Lung (tissue), 12 donors: Measurements from ENCODE around the gene OBP2B. TPM values are rescaled to one million over a fixed set of nuclear protein-coding genes. Genes with fewer than 3 reads are reported as not detected.
"Not testable (repeated sequence)": the region's sequence is repeated elsewhere in the genome, so short reads cannot be mapped to it uniquely, and the experiment has no call there.

Experiments
- ATAC-seq: fragments of 200-7000 bp; cut with Tn5 transposase; one replicate; pipeline ENCODE4 v1.9.1; 2020; ENCODE audit warnings: moderate number of reproducible peaks; ENCODE audit not compliant: insufficient read depth, low FRiP score
- DNase-seq, 3 donors: peaks; one replicate each; pipeline ENCODE4 v3.0.0-alpha.2; 2013 to 2017
- H3K27ac ChIP-seq, 2 donors: one replicate each; pipeline ENCODE4 v1.5.1; 2013; ENCODE audit warnings: mild to moderate bottlenecking in 2 of 2, moderate library complexity in 2 of 2, control low read depth in 1 of 2, inconsistent platforms in 1 of 2, low read depth in 1 of 2, low read length in 1 of 2
- H3K27me3 ChIP-seq, 3 donors: one replicate each; pipeline ENCODE4 v1.5.1; 2013; ENCODE audit warnings: low read length in 2 of 3; ENCODE audit not compliant: control insufficient read depth in 3 of 3, insufficient read depth in 3 of 3
- H3K36me3 ChIP-seq, 4 donors: one replicate each; pipeline ENCODE4 v1.5.1; 2013; ENCODE audit warnings: low read length in 4 of 4, mild to moderate bottlenecking in 1 of 4, moderate library complexity in 1 of 4; ENCODE audit not compliant: control insufficient read depth in 4 of 4, insufficient read depth in 4 of 4
- H3K4me1 ChIP-seq, 5 donors: one replicate each; pipeline ENCODE4 v1.5.1; 2013; ENCODE audit warnings: low read length in 5 of 5, mild to moderate bottlenecking in 2 of 5, moderate library complexity in 1 of 5; ENCODE audit not compliant: control insufficient read depth in 5 of 5, insufficient read depth in 5 of 5
- H3K4me3 ChIP-seq: one replicate; pipeline ENCODE4 v1.5.1; 2013; ENCODE audit warnings: mild to moderate bottlenecking, control low read depth, moderate library complexity
- H3K9ac ChIP-seq, 2 donors: one replicate each; pipeline ENCODE4 v1.5.1; 2013; ENCODE audit warnings: low read length in 2 of 2, control low read depth in 1 of 2; ENCODE audit not compliant: insufficient read depth in 1 of 2
- H3K9me3 ChIP-seq, 4 donors: one replicate each; pipeline ENCODE4 v1.5.1; 2013; ENCODE audit warnings: low read length in 3 of 4, mild to moderate bottlenecking in 1 of 4, moderate library complexity in 1 of 4; ENCODE audit not compliant: control insufficient read depth in 4 of 4, insufficient read depth in 3 of 4
- WGBS, 2 donors: extraction: QIAGEN DNeasy Blood & Tissue Kit; methylation state at CpG; one replicate each; pipeline ENCODE4 v1.1.7; 2013; 5-methylcytosine and 5-hydroxymethylcytosine counted together
- polyA plus RNA-seq, 2 donors: library from polyadenylated mRNA; stranded (reverse); fragments of 200-250 nt; gene quantifications; one replicate each; pipeline ENCODE4 v1.2.1, GENCODE V29; 2013
- total RNA-seq, 2 donors: library from RNA; depleted of rRNA in 1 of 2; stranded (reverse); fragments of >200 nt in 1 of 2; gene quantifications; one replicate each; pipeline ENCODE4 v1.2.1, GENCODE V29; 2014 to 2021
- TF ChIP-seq, protein P1 (sequence below): IDR thresholded peaks from 2 replicates; pipeline ENCODE4 v1.5.1; 2012; ENCODE audit warnings: mild to moderate bottlenecking; ENCODE audit errors: control extremely low read depth, extremely low read depth
- donor health status: control.
- donor health status: control.
- donor health status: Bipolar disorder and iron deficiency.
- donor health status: healthy.
- donor health status: DM: yes; HTN: yes; CAD: no.

OBP2B gene
- total and polyA plus RNA-seq, 4 donors = not detected

DNA sequence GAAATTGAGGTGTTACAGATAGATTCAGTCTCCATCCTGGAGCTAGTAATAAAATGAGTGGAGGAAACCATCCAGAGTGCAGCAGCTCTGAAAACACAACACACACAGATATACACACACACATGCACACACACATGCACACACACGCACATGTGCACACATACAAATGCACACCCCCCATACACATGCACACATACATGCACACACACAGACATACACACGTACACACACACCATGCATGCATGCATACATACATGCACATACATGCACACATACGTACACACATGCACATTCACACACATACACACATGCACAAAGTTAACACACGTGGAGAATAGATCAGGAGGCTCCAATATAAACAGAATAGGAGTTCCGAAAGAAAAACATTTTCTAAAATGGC lies 21.0 kb upstream of the OBP2B start:
- no peaks in the 10 kb centered on the region for H3K36me3 ChIP-seq
- peaks cover 0 to 2% (median 0%) of the 10 kb centered on the region in 4 donors for H3K9me3 ChIP-seq
- H3K9ac ChIP-seq = no peak overlapping the region
- TF ChIP-seq, protein P1, sequence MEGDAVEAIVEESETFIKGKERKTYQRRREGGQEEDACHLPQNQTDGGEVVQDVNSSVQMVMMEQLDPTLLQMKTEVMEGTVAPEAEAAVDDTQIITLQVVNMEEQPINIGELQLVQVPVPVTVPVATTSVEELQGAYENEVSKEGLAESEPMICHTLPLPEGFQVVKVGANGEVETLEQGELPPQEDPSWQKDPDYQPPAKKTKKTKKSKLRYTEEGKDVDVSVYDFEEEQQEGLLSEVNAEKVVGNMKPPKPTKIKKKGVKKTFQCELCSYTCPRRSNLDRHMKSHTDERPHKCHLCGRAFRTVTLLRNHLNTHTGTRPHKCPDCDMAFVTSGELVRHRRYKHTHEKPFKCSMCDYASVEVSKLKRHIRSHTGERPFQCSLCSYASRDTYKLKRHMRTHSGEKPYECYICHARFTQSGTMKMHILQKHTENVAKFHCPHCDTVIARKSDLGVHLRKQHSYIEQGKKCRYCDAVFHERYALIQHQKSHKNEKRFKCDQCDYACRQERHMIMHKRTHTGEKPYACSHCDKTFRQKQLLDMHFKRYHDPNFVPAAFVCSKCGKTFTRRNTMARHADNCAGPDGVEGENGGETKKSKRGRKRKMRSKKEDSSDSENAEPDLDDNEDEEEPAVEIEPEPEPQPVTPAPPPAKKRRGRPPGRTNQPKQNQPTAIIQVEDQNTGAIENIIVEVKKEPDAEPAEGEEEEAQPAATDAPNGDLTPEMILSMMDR = no peak
- no peak for ATAC-seq
- peaks cover 0 to 2% (median 0%) of the 10 kb centered on the region in 5 donors for H3K4me1 ChIP-seq
- H3K27ac ChIP-seq = no peak overlapping the region
- DNase-seq = no peak
- H3K4me3 ChIP-seq = no peak overlapping the region
- no peaks in the 10 kb centered on the region for H3K27me3 ChIP-seq
- 86 to 92% methylated on average over 5 of the region's 5 CpGs for WGBS, 2 donors

DNA sequence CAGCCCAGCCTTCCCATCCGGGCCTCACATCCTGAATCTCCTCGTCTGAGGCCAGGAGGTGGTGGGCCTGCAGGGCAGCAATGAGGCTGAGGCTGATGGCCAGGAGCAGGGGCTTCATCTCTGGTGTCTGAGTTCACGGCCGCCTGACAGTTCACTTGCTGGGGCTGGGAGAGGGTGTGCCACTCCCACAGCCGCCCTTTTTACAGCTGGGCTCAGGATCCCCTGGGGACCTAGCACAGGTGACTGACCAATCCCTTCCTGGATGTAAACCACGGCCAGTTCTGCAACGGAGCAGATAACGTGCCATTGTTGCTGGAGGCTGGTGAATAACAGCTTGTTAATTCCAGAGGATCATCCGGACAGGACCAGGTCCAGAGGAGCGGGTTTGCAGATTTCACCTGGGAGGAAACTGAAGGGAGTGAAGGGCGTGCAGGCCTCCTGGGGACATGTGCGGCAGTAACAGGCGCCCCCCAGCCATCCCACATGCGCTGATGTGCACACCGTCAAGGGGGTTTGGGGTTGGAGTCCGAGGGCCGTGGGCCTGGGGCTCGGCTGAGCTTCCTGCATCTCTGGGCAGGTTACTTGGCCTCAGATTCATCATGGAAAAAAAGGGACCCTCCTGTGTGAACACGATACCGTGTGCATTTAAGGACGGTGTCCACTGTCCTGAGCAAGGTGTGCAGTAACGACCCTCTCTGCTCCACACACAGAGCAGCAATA lies 19.6 kb upstream of the OBP2B start:
- H3K9me3 ChIP-seq, ATAC-seq, H3K36me3 ChIP-seq, DNase-seq, H3K9ac ChIP-seq, H3K4me1 ChIP-seq, H3K27me3 ChIP-seq, H3K27ac ChIP-seq, H3K4me3 ChIP-seq: not testable (repeated sequence)
- 85 to 92% methylated on average over 21 to 22 of the region's 22 CpGs for WGBS, 2 donors

DNA sequence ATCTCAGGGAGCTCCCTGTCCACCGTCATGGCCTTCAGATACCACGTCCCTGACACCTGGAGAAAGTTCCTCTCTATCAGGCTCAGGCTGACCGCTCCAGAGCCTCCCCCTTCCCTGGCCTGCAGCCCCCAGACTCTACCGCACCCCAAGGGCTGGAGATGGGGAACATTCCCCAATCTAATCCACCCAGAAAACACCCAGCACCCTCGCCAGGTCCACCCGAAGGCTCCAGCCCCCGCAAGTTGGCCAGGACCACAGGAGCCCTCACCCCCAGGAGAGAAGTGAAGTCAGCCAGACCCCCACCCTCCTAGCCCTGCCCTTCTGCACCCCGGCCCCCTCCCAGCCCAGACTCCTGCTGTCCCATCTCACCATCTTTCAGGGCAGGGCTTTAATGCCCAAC lies 18.9 kb upstream of the OBP2B start:
- ATAC-seq, H3K27ac ChIP-seq, H3K4me3 ChIP-seq, H3K9ac ChIP-seq, H3K27me3 ChIP-seq, H3K9me3 ChIP-seq, H3K4me1 ChIP-seq, H3K36me3 ChIP-seq, DNase-seq: not testable (repeated sequence)
- 87 to 96% methylated on average over 8 of the region's 8 CpGs for WGBS, 2 donors

DNA sequence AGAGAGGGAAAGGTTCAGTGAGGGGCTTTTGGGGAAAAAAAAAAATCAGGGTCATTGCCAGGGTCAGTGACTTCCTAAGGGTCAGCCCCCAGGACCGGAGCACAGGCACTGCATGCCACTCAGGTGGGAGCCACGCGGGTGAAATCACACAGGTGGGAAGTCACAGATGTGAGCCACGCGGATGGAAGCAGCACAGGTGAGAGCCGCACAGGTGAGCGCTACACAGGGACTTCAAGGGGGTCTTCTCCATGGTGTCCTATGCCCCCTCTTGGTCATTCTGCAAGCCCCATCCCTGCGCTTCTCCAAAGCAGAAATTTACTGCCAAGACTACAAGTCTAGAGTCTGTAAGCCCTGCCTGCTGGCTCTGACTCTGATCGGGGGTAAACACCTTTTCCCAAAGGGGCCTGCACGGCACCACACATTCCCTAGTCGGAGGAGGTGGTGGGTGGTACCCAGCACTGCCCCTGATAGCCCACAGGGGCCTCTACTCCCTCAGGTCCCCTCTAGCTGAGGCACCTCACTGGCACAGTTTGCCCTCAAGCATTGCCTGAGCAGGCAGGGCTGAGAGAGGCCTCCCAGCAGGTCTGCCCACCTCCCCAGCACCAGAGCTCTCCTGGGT lies 18.3 kb upstream of the OBP2B start:
- WGBS, 2 donors = 88 to 93% methylated on average over 11 of the region's 11 CpGs
- TF ChIP-seq, protein P1 = no peak
- ATAC-seq = no peak
- Histone ChIP-seq H3K4me3 (no peak overlapping the region), H3K9ac (no peak overlapping the region), H3K4me1 (no peaks in the 10 kb centered on the region), H3K36me3 (no peaks in the 10 kb centered on the region), H3K9me3 (peaks cover 0 to 2% (median 0%) of the 10 kb centered on the region in 4 donors), H3K27ac (no peak overlapping the region), H3K27me3 (no peaks in the 10 kb centered on the region)
- DNase-seq = no peak
